IMR-90 (cell line): Measurements from ENCODE around the gene AMFR. TPM values are rescaled to one million over a fixed set of nuclear protein-coding genes. Genes with fewer than 3 reads are reported as not detected.
A peak's percentile ranks its signal among the peaks of the same experiment; 100 is the strongest.

ENCODE experiments used
- ATAC-seq: fragments of 200-7000 bp; cut with Tn5 transposase; 2 replicates; pipeline ENCODE4 v1.9.1; 2020; ENCODE audit warnings: low read depth, mild to moderate bottlenecking, moderate library complexity
- BruUV-seq: library from RNA; stranded (reverse); fragments of 400-500 nt; replicated peaks from 2 replicates; lab custom pipeline; 2021; lab: Mats Ljungman, UMichigan
- CTCF ChIA-PET: fragments of 300-600 bp; formaldehyde crosslinking; extraction: SDS; loops from one replicate; lab custom pipeline; 2021; ENCODE audit warnings: antibody characterized with exemption; lab: Yijun Ruan, JAX
- POLR2A ChIA-PET: fragments of 300-600 bp; sonication (Branson Sonifier 250); formaldehyde crosslinking; loops from one replicate; lab custom pipeline; 2022; ENCODE audit warnings: antibody characterized with exemption; ENCODE audit not compliant: unreplicated experiment; lab: Charles Lee
- DNase-seq: peaks from one replicate; pipeline ENCODE4 v3.0.0; 2013
- H2AFZ ChIP-seq: replicated peaks from 2 replicates; pipeline ENCODE3; 2013; ENCODE audit warnings: low read length, mild to moderate bottlenecking; ENCODE audit not compliant: poor library complexity
- H2AK5ac ChIP-seq: 2 replicates; pipeline ENCODE4 v1.6.1; 2013; ENCODE audit warnings: low read depth, low read length, inconsistent platforms
- H2AK9ac ChIP-seq: replicated peaks from 2 replicates; pipeline ENCODE3; 2013; ENCODE audit warnings: mild to moderate bottlenecking, low read depth, low read length, moderate library complexity; ENCODE audit not compliant: poor library complexity
- H2BK120ac ChIP-seq: 2 replicates; pipeline ENCODE4 v1.6.1; 2013; ENCODE audit warnings: low read depth, low read length, inconsistent platforms
- H2BK15ac ChIP-seq: 3 replicates; pipeline ENCODE4 v1.6.1; 2013; ENCODE audit warnings: low read depth, low read length, inconsistent platforms
- H2BK20ac ChIP-seq: 2 replicates; pipeline ENCODE4 v1.6.1; 2013; ENCODE audit warnings: low read depth, mild to moderate bottlenecking, inconsistent platforms, low read length, moderate library complexity
- H2BK5ac ChIP-seq: 2 replicates; pipeline ENCODE4 v1.6.1; 2013; ENCODE audit warnings: mild to moderate bottlenecking, low read depth, low read length, inconsistent platforms; ENCODE audit not compliant: poor library complexity, severe bottlenecking
- H3K14ac ChIP-seq: replicated peaks from 2 replicates; pipeline ENCODE4 v1.6.1; 2013; ENCODE audit warnings: low read depth, low read length, inconsistent platforms
- H3K18ac ChIP-seq: 2 replicates; pipeline ENCODE4 v1.6.1; 2013; ENCODE audit warnings: low read depth, low read length, control low read depth
- H3K23ac ChIP-seq: 2 replicates; pipeline ENCODE4 v1.6.1; 2013; ENCODE audit warnings: low read depth, low read length, inconsistent platforms
- H3K27ac ChIP-seq: 2 replicates; pipeline ENCODE4 v1.5.1; 2013; ENCODE audit warnings: mild to moderate bottlenecking, control low read depth, low read length; ENCODE audit not compliant: insufficient read depth
- H3K27me3 ChIP-seq: 2 replicates; pipeline ENCODE4 v1.6.1; 2013; ENCODE audit warnings: low read length; ENCODE audit not compliant: control insufficient read depth, insufficient read depth
- H3K36me3 ChIP-seq: 2 replicates; pipeline ENCODE4 v1.6.1; 2013; ENCODE audit warnings: low read length, mixed read lengths; ENCODE audit not compliant: control insufficient read depth, insufficient read depth
- H3K4ac ChIP-seq: 2 replicates; pipeline ENCODE4 v1.6.1; 2013; ENCODE audit warnings: low read depth, low read length, inconsistent platforms
- H3K4me1 ChIP-seq: 2 replicates; pipeline ENCODE4 v1.6.1; 2013; ENCODE audit warnings: low read length, mixed read lengths; ENCODE audit not compliant: control insufficient read depth, insufficient read depth
- H3K4me2 ChIP-seq: 2 replicates; pipeline ENCODE4 v1.6.1; 2013; ENCODE audit warnings: low read depth, mild to moderate bottlenecking, control low read depth, low read length, moderate library complexity
- H3K4me3 ChIP-seq: 2 replicates; pipeline ENCODE4 v1.5.1; 2013; ENCODE audit warnings: low read depth, mild to moderate bottlenecking, control low read depth, low read length, moderate library complexity; ENCODE audit not compliant: insufficient read depth
- H3K56ac ChIP-seq: 2 replicates; pipeline ENCODE4 v1.6.1; 2013; ENCODE audit warnings: low read length, inconsistent platforms; ENCODE audit not compliant: insufficient read depth; ENCODE audit errors: extremely low read depth
- H3K79me1 ChIP-seq, 2 experiments: 2 replicates each; pipeline ENCODE4 v1.6.1; 2013; ENCODE audit warnings: low read length in 2 of 2, inconsistent platforms in 1 of 2, low read depth in 1 of 2
- H3K9ac ChIP-seq: 2 replicates; pipeline ENCODE4 v1.6.1; 2013; ENCODE audit warnings: low read depth, low read length, control low read depth
- H3K9me1 ChIP-seq: 2 replicates; pipeline ENCODE4 v1.6.1; 2013; ENCODE audit warnings: low read length, inconsistent platforms; ENCODE audit not compliant: insufficient read depth
- H3K9me3 ChIP-seq: 2 replicates; pipeline ENCODE4 v1.6.1; 2013; ENCODE audit warnings: low read length; ENCODE audit not compliant: control insufficient read depth, insufficient read depth
- H4K20me1 ChIP-seq: 2 replicates; pipeline ENCODE4 v1.6.1; 2013; ENCODE audit warnings: low read length, inconsistent platforms; ENCODE audit not compliant: insufficient read depth
- H4K5ac ChIP-seq: 2 replicates; pipeline ENCODE4 v1.6.1; 2013; ENCODE audit warnings: mild to moderate bottlenecking, low read depth, low read length, control low read depth
- H4K8ac ChIP-seq, 2 experiments: 2 replicates each; pipeline ENCODE4 v1.6.1; 2013; ENCODE audit warnings: low read depth in 2 of 2, low read length in 2 of 2, control low read depth in 1 of 2, inconsistent platforms in 1 of 2
- H4K91ac ChIP-seq: 2 replicates; pipeline ENCODE4 v1.6.1; 2013; ENCODE audit warnings: low read depth, low read length, inconsistent platforms; ENCODE audit not compliant: insufficient read depth
- BHLHE40 ChIP-seq: fragments of 150-350 bp; IDR thresholded peaks from 2 replicates; pipeline ENCODE4 v1.6.1; 2016; ENCODE audit warnings: mild to moderate bottlenecking, low read depth, low read length
- CEBPB ChIP-seq: IDR thresholded peaks from 2 replicates; pipeline ENCODE4 v1.6.1; 2012; ENCODE audit warnings: low read depth, low read length, improper control_type of control experiment
- ELK1 ChIP-seq: fragments of 150-350 bp; IDR thresholded peaks from 2 replicates; pipeline ENCODE4 v1.6.1; 2016; ENCODE audit warnings: low read depth, mild to moderate bottlenecking, low read length, moderate library complexity, borderline replicate concordance
- FOS ChIP-seq: fragments of 150-350 bp; IDR thresholded peaks from 2 replicates; pipeline ENCODE4 v1.6.1; 2016; ENCODE audit warnings: low read depth, low read length
- MXI1 ChIP-seq: IDR thresholded peaks from 2 replicates; pipeline ENCODE4 v1.6.1; 2012; ENCODE audit warnings: low read depth, mild to moderate bottlenecking, low read length, moderate library complexity, borderline replicate concordance
- NFE2L2 ChIP-seq: fragments of 150-350 bp; IDR thresholded peaks from 2 replicates; pipeline ENCODE4 v1.6.1; 2016; ENCODE audit warnings: low read depth, mild to moderate bottlenecking, low read length
- POLR2A ChIP-seq: IDR thresholded peaks from 2 replicates; pipeline ENCODE4 v1.6.1; 2012; ENCODE audit warnings: mild to moderate bottlenecking, low read depth, low read length
- RCOR1 ChIP-seq: IDR thresholded peaks from 2 replicates; pipeline ENCODE4 v1.6.1; 2012; ENCODE audit warnings: mild to moderate bottlenecking, low read length, improper control_type of control experiment; ENCODE audit not compliant: insufficient replicate concordance
- RFX5 ChIP-seq: IDR thresholded peaks from 2 replicates; pipeline ENCODE4 v1.8.0; 2012; ENCODE audit warnings: low read depth, mild to moderate bottlenecking, low read length, moderate library complexity
- SMC3 ChIP-seq: fragments of 150-350 bp; IDR thresholded peaks from 2 replicates; pipeline ENCODE4 v1.6.1; 2016; ENCODE audit warnings: low read depth, mild to moderate bottlenecking, antibody characterized with exemption, low read length, moderate library complexity
- WGBS, 2 experiments: methylation state at CpG; one replicate each; pipeline versions ENCODE4 v1.1.5 to v1.1.7; 2013; ENCODE audit warnings: missing lambda C conversion rate in 2 of 2; ENCODE audit not compliant: insufficient read length in 1 of 2; ENCODE audit errors: extremely low coverage in 2 of 2; 5-methylcytosine and 5-hydroxymethylcytosine counted together
- dilution Hi-C: fragments of 300-500 bp; cut with HindIII; formaldehyde crosslinking; loops from one replicate; pipeline ENCODE4 v1.14.3; 2018; ENCODE audit warnings: low sequenced_read_pairs; ENCODE audit not compliant: unreplicated experiment
- in situ Hi-C: fragments of 300-500 bp; cut with MboI; formaldehyde crosslinking; loops from 3 replicates; pipeline ENCODE4 v1.14.3; 2019; ENCODE audit warnings: low sequenced_read_pairs, inconsistent platforms, mixed read lengths
- intact Hi-C: fragments of 100-400 bp; cut with micrococcal nuclease; formaldehyde crosslinking; loops from 2 replicates; pipeline ENCODE4 v1.10.0; 2022
- polyA plus RNA-seq, 3 experiments: library from polyadenylated mRNA; depleted of rRNA; stranded (reverse); fragments of >200 nt; gene quantifications; 2 replicates each; pipeline ENCODE4 v1.2.3, GENCODE V29; 2012; ENCODE audit warnings: low replicate concordance in 1 of 3
- total RNA-seq: library from RNA; depleted of rRNA; stranded (reverse); fragments of >200 nt; gene quantifications from 2 replicates; pipeline ENCODE4 v1.2.3, GENCODE V29; 2012

The AMFR gene
- total and polyA plus RNA-seq, 2 of the 4 experiments (the other 2 are of a cell fraction): 60.7 to 216 TPM

GRCh38 chr16:56370875-56371659 is 54.3 kb downstream of the AMFR start:
- H4K5ac ChIP-seq: no peak overlapping the region
- peaks cover 9% of the 10 kb centered on the region for H4K20me1 ChIP-seq
- peak overlapping the region; percentile 53; the same call in 1 of the 2 replicates for H4K91ac ChIP-seq
- H3K14ac ChIP-seq: peak overlapping the region; percentile 17; the same call in 1 of the 2 replicates
- no peak overlapping the region for H2AK5ac ChIP-seq
- H3K56ac ChIP-seq: no peak overlapping the region
- no peak overlapping the region; the same call in 1 of the 2 replicates for H2BK120ac ChIP-seq
- H2BK5ac ChIP-seq: peak overlapping the region; percentile 69
- BruUV-seq: no TSS peak
- peaks cover 25% of the 10 kb centered on the region for H3K36me3 ChIP-seq
- ChIA-PET POLR2A (interaction anchor here (0.7 kb wide), 1 partner anchor 29 kb away, joined by 3 read pairs; no protein-coding TSS in a partner anchor), CTCF (interaction anchor here (0.6 to 1.2 kb wide), 3 partner anchors 11 to 17 kb away, joined by 3 to 4 read pairs (median 3); no protein-coding TSS in a partner anchor)
- H3K4ac ChIP-seq: peak overlapping the region; percentile 54; the same call in 1 of the 2 replicates
- no peak overlapping the region; the same call in 1 of the 2 replicates for H3K23ac ChIP-seq
- DNase-seq (peak; percentile 32), ATAC-seq (peak; percentile 86)
- no peak overlapping the region for H2BK15ac ChIP-seq
- dilution Hi-C loops (no loop called here), intact Hi-C loops (no loop called here), in situ Hi-C loops (loop anchor here (25.0 kb wide), 1 partner anchor 884 kb away; the partner anchor contains the start of gene MMP2)
- H3K9ac ChIP-seq: no peak overlapping the region
- peaks cover 38 to 70% of the 10 kb centered on the region in 2 experiments for H3K79me1 ChIP-seq
- no CpG with 5 or more reads among the region's 6 CpGs for WGBS, 2 experiments
- H4K8ac ChIP-seq: no peak overlapping the region
- H3K9me1 ChIP-seq: peaks cover 11% of the 10 kb centered on the region
- peak overlapping the region; percentile 24 for H2AFZ ChIP-seq
- peak overlapping the region; percentile 33 for H2AK9ac ChIP-seq
- H3K27me3 ChIP-seq: no peaks in the 10 kb centered on the region
- peak overlapping the region; percentile 20; the same call in 1 of the 2 replicates for H3K18ac ChIP-seq
- H3K27ac ChIP-seq: peak overlapping the region; percentile 76; the same call in 1 of the 2 replicates
- H3K4me3 ChIP-seq: no peak overlapping the region
- peaks cover 13% of the 10 kb centered on the region for H3K4me1 ChIP-seq
- H3K9me3 ChIP-seq: no peaks in the 10 kb centered on the region
- H3K4me2 ChIP-seq: no peak overlapping the region; the same call in 1 of the 2 replicates
- no peak overlapping the region for H2BK20ac ChIP-seq
- TF ChIP-seq BHLHE40 (no peak), POLR2A (no peak), FOS (no peak), ELK1 (no peak), SMC3 (no peak), RFX5 (no peak), NFE2L2 (no peak), CEBPB (no peak), RCOR1 (no peak), MXI1 (no peak)
